ELF-1 (cell line): ENCODE data around the gene RHBDF2.

Experiments used
- DNase-seq: peaks from one replicate; pipeline ENCODE4 v3.0.0-alpha.2; 2016; ENCODE audit warnings: low read depth, low spot score

RHBDF2 gene

DNA sequence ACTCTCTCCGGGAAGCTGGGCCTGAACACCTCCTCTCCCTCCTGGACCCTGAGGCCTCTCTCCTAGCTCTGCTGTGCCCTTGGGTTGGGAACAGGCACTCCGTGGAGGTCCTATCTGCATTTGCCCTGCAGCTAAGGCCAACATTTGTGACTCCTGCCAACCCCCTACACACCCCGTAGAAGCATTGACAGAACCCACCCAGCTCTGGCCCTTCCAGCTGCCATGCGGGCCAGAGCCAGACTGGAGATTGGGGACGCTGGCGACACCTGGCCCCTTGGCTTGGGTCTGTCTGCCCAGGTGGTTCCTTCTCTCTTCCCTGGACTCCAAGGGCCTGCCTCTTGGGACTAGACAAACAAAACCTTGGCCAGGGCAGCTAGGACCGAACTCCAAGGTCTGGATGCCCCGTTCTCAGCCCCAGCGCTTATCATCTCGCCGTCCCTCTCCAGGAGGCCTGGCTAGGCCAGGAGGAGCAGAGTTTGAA lies 644 bp upstream of the RHBDF2 start:
- DNase-seq, result no peak

GRCh38 chr17:76500747-76501017 lies 541 bp downstream of the RHBDF2 start:
- no peak for DNase-seq

- DNase-seq, result no peak
Observed at GRCh38 chr17:76500074-76500746, 1.0 kb downstream of the RHBDF2 start.

GRCh38 chr17:76499267-76499667 lies 2.0 kb downstream of the RHBDF2 start:
- DNase-seq, result no peak

DNA sequence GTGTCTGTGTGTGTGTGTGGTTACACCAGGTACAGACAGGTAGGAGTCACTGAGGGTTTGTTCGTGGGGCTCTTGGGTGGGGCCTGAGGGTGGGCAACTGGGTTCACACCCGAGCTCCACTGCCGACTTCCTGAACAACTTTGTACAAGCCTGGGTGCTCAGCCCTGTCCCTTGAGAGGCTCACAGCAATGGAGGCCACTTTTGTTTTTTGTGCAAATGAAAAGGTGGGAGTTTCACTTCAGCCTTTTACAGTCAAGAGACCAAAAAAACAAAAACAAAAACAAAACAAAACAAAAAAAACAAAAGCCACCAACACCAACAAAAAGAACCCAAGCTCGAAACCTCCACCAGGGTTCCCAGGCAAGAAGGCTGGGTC lies 2.4 kb downstream of the RHBDF2 start:
- no peak for DNase-seq

- DNase-seq, result peak; percentile 89
Observed at GRCh38 chr17:76497979-76498875, 3.0 kb downstream of the RHBDF2 start.

DNA sequence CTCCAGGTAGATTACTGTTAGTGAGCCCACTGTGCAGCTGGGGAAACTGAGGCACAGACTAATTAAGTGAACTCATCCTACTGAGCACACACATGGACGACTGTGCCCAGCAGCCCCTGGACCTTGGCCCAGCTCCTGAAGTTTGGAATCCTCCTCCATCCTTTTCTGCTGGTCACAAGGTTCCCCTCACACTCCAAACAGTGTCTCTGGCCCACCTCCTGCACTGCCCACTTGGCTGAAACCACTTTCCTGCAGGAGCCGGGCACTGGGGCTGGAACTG lies 3.6 kb downstream of the RHBDF2 start:
- DNase-seq, result no peak

DNA sequence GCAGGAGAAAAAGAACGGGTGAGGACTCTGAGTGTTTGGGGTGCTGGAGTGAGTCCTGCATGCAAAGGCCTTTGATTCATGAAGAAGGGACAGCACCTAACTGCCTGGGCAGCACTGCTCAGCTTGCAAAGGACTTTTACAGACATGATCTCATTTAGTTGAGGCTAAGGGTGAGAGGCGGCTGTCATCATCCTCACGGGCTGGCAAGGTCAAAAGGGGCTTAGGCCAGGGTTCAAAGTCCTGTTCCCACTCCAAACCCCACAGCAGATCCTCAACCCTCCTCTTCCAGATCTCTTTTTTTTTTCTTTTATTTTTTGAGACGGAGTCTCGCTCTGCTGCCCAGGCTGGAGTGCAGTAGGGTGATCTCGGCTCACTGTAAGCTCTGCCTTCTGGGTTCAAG lies 4.8 kb downstream of the RHBDF2 start:
- no peak for DNase-seq

GRCh38 chr17:76495663-76496400 lies 5.4 kb downstream of the RHBDF2 start:
- peak; percentile 81 for DNase-seq

DNA sequence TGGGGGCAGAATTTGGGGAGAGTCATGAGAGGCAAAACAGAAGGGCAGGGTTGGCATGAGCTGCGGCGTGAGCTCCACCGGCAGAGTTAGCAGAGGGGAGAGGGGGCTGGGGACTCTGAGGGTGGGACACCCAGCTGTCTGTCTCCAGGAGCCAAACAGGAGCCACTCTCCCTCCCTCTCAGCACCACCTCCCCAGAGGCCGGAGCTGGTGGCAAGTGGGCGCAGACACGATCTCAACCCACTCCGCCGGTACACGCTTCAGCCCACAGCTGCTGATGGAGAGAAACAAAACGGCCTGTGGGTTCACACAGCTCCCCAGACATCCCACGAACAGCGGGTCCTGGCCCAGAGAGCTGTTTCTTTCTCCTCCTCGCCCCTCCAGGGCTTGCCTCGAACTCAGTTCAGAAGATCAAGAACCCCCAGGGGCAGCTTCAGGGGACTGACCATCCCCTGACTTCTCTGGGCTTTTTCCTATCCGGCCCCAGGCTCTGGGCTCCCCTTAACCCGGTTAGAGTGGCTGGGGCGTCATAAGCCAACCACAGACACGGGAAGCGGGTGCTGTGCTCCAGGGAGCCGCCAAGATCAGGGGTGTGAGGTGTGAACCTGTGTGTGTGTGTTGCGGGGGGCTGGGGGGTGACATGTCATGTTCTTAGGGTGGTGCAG lies 7.6 kb downstream of the RHBDF2 start:
- no peak for DNase-seq

GRCh38 chr17:76492989-76493501 lies 8.2 kb downstream of the RHBDF2 start:
- DNase-seq, result no peak

- DNase-seq, result no peak
Observed at GRCh38 chr17:76492123-76492988, 8.9 kb downstream of the RHBDF2 start.

DNA sequence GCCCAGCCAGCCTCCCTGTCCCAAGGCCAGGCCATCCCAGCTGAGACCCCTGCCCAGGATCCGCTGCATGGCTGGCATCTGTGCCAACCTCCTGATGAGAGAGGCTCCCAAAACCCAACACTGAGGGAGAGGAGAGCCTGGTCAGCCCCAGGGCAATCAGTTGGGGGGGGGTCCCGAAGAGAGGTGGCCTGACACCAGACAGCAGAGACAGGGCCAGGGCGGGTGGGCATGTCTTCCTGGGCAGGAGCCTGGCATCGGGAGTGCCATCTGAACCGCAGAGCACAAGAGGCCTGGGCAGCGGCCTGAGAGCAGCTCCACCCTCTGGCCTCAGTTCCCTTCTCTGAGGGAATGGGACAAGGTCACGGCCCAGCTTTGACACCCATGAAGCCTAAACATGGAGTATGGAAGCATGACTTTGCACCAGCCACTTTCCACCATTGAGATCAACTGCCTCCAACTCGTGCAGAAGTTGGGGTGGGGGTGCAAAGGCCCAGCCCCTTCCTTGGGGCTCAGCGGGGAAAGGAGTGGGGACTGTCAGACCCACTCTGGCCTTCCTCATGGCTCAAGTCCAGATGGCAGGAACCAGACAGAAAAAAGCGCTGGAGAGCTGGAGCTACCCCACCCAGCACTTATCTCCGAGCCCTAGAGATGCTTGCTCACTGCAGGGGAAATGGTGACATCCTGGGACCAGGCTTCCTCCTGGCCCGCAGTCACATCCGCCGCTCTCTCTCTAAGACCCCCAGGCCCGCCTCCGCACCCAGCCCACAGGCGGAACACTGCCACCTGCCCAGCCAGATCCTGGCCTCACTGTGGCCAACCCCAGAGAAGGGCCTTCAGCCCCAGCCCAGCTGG lies 9.7 kb downstream of the RHBDF2 start:
- DNase-seq, result no peak

DNA sequence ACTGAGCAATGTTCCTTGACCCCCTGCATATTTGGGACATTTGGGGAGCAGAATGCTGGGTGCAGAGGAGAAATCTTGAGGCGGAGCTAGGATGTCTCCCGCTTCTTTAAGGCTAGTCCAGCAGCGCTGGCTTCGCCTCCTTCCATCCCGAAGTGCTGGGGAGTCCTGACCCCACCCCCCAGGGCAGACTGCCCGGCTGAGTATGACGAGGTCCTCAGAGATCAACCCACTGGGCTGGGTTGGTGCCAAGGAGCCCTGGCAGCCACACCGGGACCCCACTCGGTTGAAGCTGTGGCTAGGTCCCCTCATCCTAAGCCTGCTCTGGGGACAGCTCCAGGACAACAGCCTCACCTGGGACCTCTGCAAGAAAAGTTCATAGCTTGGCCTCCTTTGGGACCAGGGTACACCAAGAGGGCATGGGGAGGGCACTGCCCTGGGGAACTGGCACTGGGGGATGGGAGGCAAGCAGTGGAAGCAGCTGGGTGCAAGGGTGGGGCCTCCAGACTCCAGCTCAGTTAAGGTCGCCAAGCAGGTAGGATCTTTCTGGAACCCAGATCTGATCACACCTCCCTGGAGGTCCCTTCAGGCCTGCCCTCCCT lies 11.0 kb downstream of the RHBDF2 start:
- DNase-seq, result no peak

DNA sequence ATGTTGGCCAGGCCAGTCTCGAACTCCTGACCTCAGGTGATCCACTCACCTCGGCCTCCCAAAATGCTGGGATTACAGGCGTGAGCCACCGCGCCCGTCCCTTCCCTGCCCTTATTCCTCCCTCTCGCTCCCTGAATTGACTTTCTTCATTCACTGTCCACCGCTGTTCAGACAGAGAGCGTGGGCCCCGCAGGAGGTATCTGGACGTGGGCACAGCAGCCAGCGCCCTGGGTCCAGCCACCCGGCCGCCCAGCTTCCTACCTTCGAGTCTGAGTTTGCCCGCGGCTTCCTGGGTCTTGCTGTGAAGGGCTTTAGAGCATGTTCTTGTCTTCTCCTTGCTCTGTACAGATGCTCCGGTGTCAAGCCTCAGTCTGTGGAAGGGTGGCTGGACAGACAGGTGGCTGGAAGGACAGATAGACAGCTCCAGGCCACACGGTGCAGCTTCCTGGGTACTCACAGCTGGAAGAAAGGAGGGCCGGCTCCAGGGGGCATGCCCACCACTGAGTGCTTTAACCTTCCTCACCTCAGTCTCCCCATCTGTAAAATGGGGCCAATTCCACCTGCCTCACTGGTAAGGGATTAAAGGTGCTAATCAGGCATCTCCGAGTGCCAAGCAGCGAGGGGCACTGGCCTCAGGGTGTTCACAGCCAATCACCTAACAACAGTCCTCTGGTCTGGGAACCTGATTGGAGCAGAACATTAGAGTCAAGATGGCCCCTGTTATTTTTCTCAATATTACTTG lies 13.6 kb downstream of the RHBDF2 start:
- DNase-seq, result no peak

DNA sequence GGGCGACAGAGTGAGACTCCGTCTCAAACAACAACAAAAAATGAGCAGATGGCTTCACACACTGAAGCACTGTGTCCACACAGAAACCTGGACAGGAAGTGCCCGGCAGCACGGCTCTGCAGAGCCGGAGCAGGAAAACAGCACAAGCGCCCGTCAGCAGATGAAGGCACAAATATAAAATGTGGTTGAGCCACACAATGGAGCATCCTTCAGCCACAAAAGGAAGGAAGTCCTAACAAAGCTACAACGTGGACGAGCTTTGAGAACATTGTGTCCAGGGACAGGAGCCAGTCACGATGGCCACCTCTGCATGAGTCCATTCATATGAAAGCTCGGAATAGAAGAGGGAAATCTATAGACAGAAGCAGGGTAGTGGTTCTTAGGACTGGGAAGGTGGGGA lies 15.7 kb downstream of the RHBDF2 start:
- DNase-seq, result no peak

DNA sequence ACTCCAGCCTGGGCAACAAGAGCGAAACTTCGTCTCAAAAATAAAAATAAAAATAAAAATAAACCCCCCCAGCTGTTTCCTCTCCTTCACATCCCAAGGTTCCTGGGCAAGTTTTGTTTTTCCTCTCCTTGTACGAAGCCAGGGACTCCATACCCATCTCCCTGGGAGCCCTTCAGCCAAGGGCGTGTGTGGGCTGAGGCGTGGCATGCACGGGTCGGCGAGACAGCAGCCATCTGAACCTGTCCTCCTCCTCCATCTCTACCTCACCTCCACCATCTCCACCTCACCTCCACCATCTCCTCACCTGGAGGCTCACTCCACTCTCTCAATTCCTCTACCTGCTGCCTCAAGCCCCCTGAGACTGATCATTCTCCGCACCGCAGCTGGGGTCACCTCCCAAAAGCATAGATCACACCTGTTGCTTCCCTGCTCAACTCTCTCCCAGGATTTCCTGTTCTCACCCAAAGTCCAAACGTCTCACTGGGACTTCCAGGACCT lies 16.9 kb downstream of the RHBDF2 start:
- DNase-seq, result no peak

DNA sequence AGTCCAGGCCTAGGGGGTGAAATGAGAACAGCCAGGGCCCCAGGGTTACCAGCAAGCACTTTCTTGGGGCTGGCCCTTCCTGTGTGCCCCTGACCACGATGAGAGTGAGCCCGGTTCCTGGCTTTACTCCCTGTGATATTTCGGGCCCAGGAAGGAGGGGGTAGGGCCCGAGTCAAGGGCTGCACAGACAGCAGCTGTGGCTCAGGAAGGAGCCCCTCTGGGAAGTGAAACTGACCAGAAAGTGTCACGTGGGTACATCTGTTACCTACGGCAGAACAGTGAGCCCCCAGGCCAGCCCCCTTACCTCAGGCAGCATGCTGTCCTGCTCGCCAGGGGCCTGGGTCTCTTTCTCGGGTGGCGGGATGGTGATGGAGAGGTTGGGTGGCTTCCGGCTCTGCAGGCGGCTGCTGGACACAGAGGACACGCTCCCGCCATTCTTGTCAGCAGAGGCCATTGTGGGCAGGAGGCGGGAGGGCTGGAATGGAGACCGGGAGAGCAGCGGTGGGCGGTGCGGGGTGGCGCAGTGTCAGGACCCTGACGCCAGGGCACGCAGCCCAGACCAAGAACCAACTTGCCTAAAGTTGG lies 20.1 kb downstream of the RHBDF2 start:
- DNase-seq, result no peak
